Activated CD4-positive, alpha-beta T cell treated with anti-CD3 and anti-CD28 coated beads, Interleukin-2, amount 50 U/mL, for 4 hours (primary cell): ENCODE data around the gene CHRND.
A peak's percentile ranks its signal among the peaks of the same experiment; 100 is the strongest.
"Not testable (repeated sequence)": the region's sequence is repeated elsewhere in the genome, so short reads cannot be mapped to it uniquely, and the experiment has no call there.

Experiments used
- DNase-seq, 2 experiments: peaks; one replicate each; pipeline ENCODE4 v3.0.0-alpha.2; 2020

The CHRND gene

GRCh38 chr2:232543928-232544631, 18.1 kb downstream of the CHRND start:
- no peak for DNase-seq

GRCh38 chr2:232544674-232545073, 18.7 kb downstream of the CHRND start:
- DNase-seq = no peak

GRCh38 chr2:232545511-232546375, 19.8 kb downstream of the CHRND start:
- DNase-seq = no peak

GRCh38 chr2:232547991-232548390, 22.0 kb downstream of the CHRND start:
- DNase-seq = no peak

GRCh38 chr2:232549655-232550353, 23.8 kb downstream of the CHRND start:
- no peak for DNase-seq

GRCh38 chr2:232550354-232551249, 24.6 kb downstream of the CHRND start, which contains the start of the genes EIF4E2 and TIGD1:
Gene EIF4E2 (plus strand): TSS chr2:232550689. CDS start chr2:232550725, 36 bp downstream.
Gene TIGD1 (minus strand): TSS chr2:232550557. CDS start chr2:232549882, 675 bp downstream.
- peak; percentile 87 to 89 for DNase-seq

GRCh38 chr2:232551250-232551638, 25.3 kb downstream of the CHRND start:
- no peak for DNase-seq

GRCh38 chr2:232551776-232552175, 25.8 kb downstream of the CHRND start:
- no peak for DNase-seq

- DNase-seq = no peak
These were observed 30.5 kb downstream of the CHRND start for GRCh38 chr2:232556426-232556825.

- no peak for DNase-seq
These were observed 36.7 kb downstream of the CHRND start for GRCh38 chr2:232562515-232563151.

- DNase-seq = no peak
These were observed 37.6 kb downstream of the CHRND start for GRCh38 chr2:232563580-232563979.

GRCh38 chr2:232567721-232568120, 41.8 kb downstream of the CHRND start:
- no peak for DNase-seq

- DNase-seq = no peak
These were observed 42.2 kb downstream of the CHRND start for GRCh38 chr2:232568161-232568560.

GRCh38 chr2:232569541-232569940, 43.6 kb downstream of the CHRND start:
- DNase-seq = no peak

GRCh38 chr2:232570481-232570880, 44.5 kb downstream of the CHRND start:
- not testable (repeated sequence) for DNase-seq

GRCh38 chr2:232571026-232571474, 45.1 kb downstream of the CHRND start:
- DNase-seq = no peak

- no peak for DNase-seq
These were observed 47.1 kb downstream of the CHRND start for GRCh38 chr2:232573042-232573441.

GRCh38 chr2:232573771-232574435, 47.9 kb downstream of the CHRND start:
- no peak for DNase-seq

- no peak for DNase-seq
These were observed 48.9 kb downstream of the CHRND start for GRCh38 chr2:232574674-232575403.

- DNase-seq = no peak
These were observed 49.4 kb downstream of the CHRND start for GRCh38 chr2:232575404-232575746.
